AG04449 (cell line): ENCODE results near the gene COL23A1.

Experiments used
- CTCF ChIA-PET: fragments of 350-600 bp; formaldehyde crosslinking; extraction: SDS; loops from one replicate; lab custom pipeline; 2021; ENCODE audit warnings: antibody characterized with exemption; lab: Yijun Ruan, JAX
- POLR2A ChIA-PET: fragments of 400-600, 350-600 bp; formaldehyde crosslinking; extraction: SDS; loops from one replicate; lab custom pipeline; 2020; ENCODE audit warnings: antibody characterized with exemption, inconsistent platforms; lab: Yijun Ruan, JAX
- DNase-seq: peaks from one replicate; pipeline ENCODE4 v3.0.0-alpha.2; 2010; ENCODE audit warnings: low read depth, low spot score
- H3K4me3 ChIP-seq: 2 replicates; pipeline ENCODE4 v1.5.1; 2011; ENCODE audit warnings: low read depth, mild to moderate bottlenecking, control low read depth, low read length
- CTCF ChIP-seq: IDR thresholded peaks from one replicate; pipeline ENCODE4 v1.5.1; 2011; ENCODE audit warnings: mild to moderate bottlenecking, moderate library complexity, low read length, control low read depth, inconsistent platforms; ENCODE audit not compliant: insufficient read depth; ENCODE audit errors: missing control alignments

COL23A1 gene

GRCh38 chr5:178563621-178564020, 26.6 kb downstream of the COL23A1 start:
- no peak for DNase-seq
- ChIA-PET CTCF (no interaction called here), POLR2A (no interaction called here)
- TF ChIP-seq CTCF = no peak
- no peak overlapping the region for H3K4me3 ChIP-seq

GRCh38 chr5:178561746-178562264, 28.4 kb downstream of the COL23A1 start:
- DNase-seq = no peak
- ChIA-PET CTCF (no interaction called here), POLR2A (interaction anchor here (0.7 kb wide), 1 partner anchor 300 kb away, joined by 3 read pairs; no protein-coding TSS in a partner anchor)
- no peak overlapping the region for H3K4me3 ChIP-seq
- TF ChIP-seq CTCF = no peak

GRCh38 chr5:178560911-178561310, 29.3 kb downstream of the COL23A1 start:
- H3K4me3 ChIP-seq = no peak overlapping the region
- no peak for DNase-seq
- CTCF ChIA-PET = no interaction called here
- no peak for TF ChIP-seq CTCF
- POLR2A ChIA-PET = no interaction called here

- H3K4me3 ChIP-seq = no peak overlapping the region
- no peak for DNase-seq
- ChIA-PET CTCF (no interaction called here), POLR2A (no interaction called here)
- TF ChIP-seq CTCF = no peak
Observed at GRCh38 chr5:178557416-178557815, 32.8 kb downstream of the COL23A1 start.

GRCh38 chr5:178555771-178556211, 34.4 kb downstream of the COL23A1 start:
- no peak overlapping the region for H3K4me3 ChIP-seq
- DNase-seq = no peak
- ChIA-PET CTCF (no interaction called here), POLR2A (no interaction called here)
- no peak for TF ChIP-seq CTCF

- no peak for DNase-seq
- ChIA-PET CTCF (no interaction called here), POLR2A (no interaction called here)
- H3K4me3 ChIP-seq = no peak overlapping the region
- TF ChIP-seq CTCF = no peak
Observed at GRCh38 chr5:178555005-178555404, 35.2 kb downstream of the COL23A1 start.
